ENCODE measurements around the gene ZNF267. TPM values are rescaled to one million over a fixed set of nuclear protein-coding genes. Genes with fewer than 3 reads are reported as not detected.
"Not testable (repeated sequence)": the region's sequence is repeated elsewhere in the genome, so short reads cannot be mapped to it uniquely, and the experiment has no call there.

ZNF267 gene
- total and polyA plus RNA-seq, 9 donors = 6.0 to 16.3 (median 13.2) TPM

- Histone ChIP-seq H3K36me3 (no peaks in the 10 kb centered on the region), H3K4me3 (no peak overlapping the region), H3K27me3 (no peaks in the 10 kb centered on the region), H3K9me3 (peaks cover 3 to 29% of the 10 kb centered on the region in 2 donors), H3K4me1 (ENCODE audit: insufficient read depth) (no peaks in the 10 kb centered on the region), H3K27ac (no peak overlapping the region)
- DNase-seq = no peak
- WGBS, 3 donors = 95 to 97% (median 96%) methylated on average over 1 of the region's 1 CpG
- intact Hi-C loops (cut with DNase I) = no loop called here
- TF ChIP-seq CTCF (IDR thresholded peaks at IDR 0.05) (no peak), POLR2A (IDR thresholded peaks at IDR 0.05) (no peak), EP300 (IDR thresholded peaks at IDR 0.05) (no peak)
These were observed 40.1 kb downstream of the ZNF267 start for GRCh38 chr16:31913668-31914067.

- no peak for TF ChIP-seq CTCF (IDR thresholded peaks at IDR 0.05)
- no peak for TF ChIP-seq EP300 (IDR thresholded peaks at IDR 0.05)
- no peak for TF ChIP-seq POLR2A (IDR thresholded peaks at IDR 0.05)
- H3K27me3 ChIP-seq = no peaks in the 10 kb centered on the region
- no peaks in the 10 kb centered on the region for H3K4me1 ChIP-seq (ENCODE audit: insufficient read depth)
- WGBS, 3 donors = 89 to 98% (median 94%) methylated on average over 3 of the region's 3 CpGs
- DNase-seq = no peak
- peaks cover 3 to 26% of the 10 kb centered on the region in 2 donors for H3K9me3 ChIP-seq
- no peak overlapping the region for H3K4me3 ChIP-seq
- intact Hi-C loops (cut with DNase I) = no loop called here
- no peaks in the 10 kb centered on the region for H3K36me3 ChIP-seq
- no peak overlapping the region for H3K27ac ChIP-seq
These were observed 42.5 kb downstream of the ZNF267 start for GRCh38 chr16:31916056-31916488.

GRCh38 chr16:31920373-31920772, 46.8 kb downstream of the ZNF267 start:
- Histone ChIP-seq H3K27me3 (no peaks in the 10 kb centered on the region), H3K4me1 (ENCODE audit: insufficient read depth) (no peaks in the 10 kb centered on the region), H3K27ac (no peak overlapping the region), H3K4me3 (no peak overlapping the region), H3K36me3 (no peaks in the 10 kb centered on the region), H3K9me3 (peaks cover 3 to 12% of the 10 kb centered on the region in 2 donors)
- intact Hi-C loops (cut with DNase I) = no loop called here
- no peak for TF ChIP-seq CTCF (IDR thresholded peaks at IDR 0.05)
- TF ChIP-seq POLR2A (IDR thresholded peaks at IDR 0.05) = no peak
- TF ChIP-seq EP300 (IDR thresholded peaks at IDR 0.05) = no peak
- DNase-seq = no peak
- whole genome bisulfite sequencing, 3 donors = 91 to 98% (median 92%) methylated on average over 2 of the region's 2 CpGs

- H3K36me3 ChIP-seq; H3K27me3 ChIP-seq; H3K27ac ChIP-seq; intact Hi-C loops (cut with DNase I); H3K4me3 ChIP-seq; DNase-seq; H3K9me3 ChIP-seq; H3K4me1 ChIP-seq (ENCODE audit: insufficient read depth): not testable (repeated sequence)
- WGBS, 3 donors = 81 to 83% methylated on average over 1 of the region's 1 CpG; no CpG with 5 or more reads in 1 of the 3 donors
These were observed 78.2 kb downstream of the ZNF267 start for GRCh38 chr16:31951806-31952205.

GRCh38 chr16:31952206-31952605, 78.6 kb downstream of the ZNF267 start:
- H3K27me3 ChIP-seq; H3K36me3 ChIP-seq; H3K27ac ChIP-seq; H3K9me3 ChIP-seq; H3K4me3 ChIP-seq; H3K4me1 ChIP-seq (ENCODE audit: insufficient read depth); DNase-seq; intact Hi-C loops (cut with DNase I): not testable (repeated sequence)
- WGBS, 3 donors = 21 to 40% (median 22%) methylated on average over 2 of the region's 3 CpGs

GRCh38 chr16:31956221-31956620, 82.6 kb downstream of the ZNF267 start:
- DNase-seq; intact Hi-C loops (cut with DNase I); H3K27ac ChIP-seq; H3K4me1 ChIP-seq (ENCODE audit: insufficient read depth); H3K4me3 ChIP-seq; H3K36me3 ChIP-seq; H3K27me3 ChIP-seq; H3K9me3 ChIP-seq: not testable (repeated sequence)
- 37% methylated on average over 6 of the region's 8 CpGs; no CpG with 5 or more reads in 2 of the 3 donors for WGBS, 3 donors

- H3K4me1 ChIP-seq (ENCODE audit: insufficient read depth); H3K27ac ChIP-seq; H3K27me3 ChIP-seq; H3K4me3 ChIP-seq; H3K36me3 ChIP-seq; intact Hi-C loops (cut with DNase I); DNase-seq; H3K9me3 ChIP-seq: not testable (repeated sequence)
- 66% methylated on average over 22 of the region's 22 CpGs for WGBS, 3 donors
These were observed 86.7 kb downstream of the ZNF267 start for GRCh38 chr16:31960186-31960910.

All from ovary (tissue), 9 donors.